Measurements from ENCODE around the gene NMUR1. TPM values are rescaled to one million over a fixed set of nuclear protein-coding genes. Genes with fewer than 3 reads are reported as not detected.
A peak's percentile ranks its signal among the peaks of the same experiment; 100 is the strongest.
"Not testable (repeated sequence)": the region's sequence is repeated elsewhere in the genome, so short reads cannot be mapped to it uniquely, and the experiment has no call there.

Gene NMUR1
- total and polyA plus RNA-seq, 11 donors: 0.10 to 0.71 (median 0.35) TPM; not detected in 2

DNA sequence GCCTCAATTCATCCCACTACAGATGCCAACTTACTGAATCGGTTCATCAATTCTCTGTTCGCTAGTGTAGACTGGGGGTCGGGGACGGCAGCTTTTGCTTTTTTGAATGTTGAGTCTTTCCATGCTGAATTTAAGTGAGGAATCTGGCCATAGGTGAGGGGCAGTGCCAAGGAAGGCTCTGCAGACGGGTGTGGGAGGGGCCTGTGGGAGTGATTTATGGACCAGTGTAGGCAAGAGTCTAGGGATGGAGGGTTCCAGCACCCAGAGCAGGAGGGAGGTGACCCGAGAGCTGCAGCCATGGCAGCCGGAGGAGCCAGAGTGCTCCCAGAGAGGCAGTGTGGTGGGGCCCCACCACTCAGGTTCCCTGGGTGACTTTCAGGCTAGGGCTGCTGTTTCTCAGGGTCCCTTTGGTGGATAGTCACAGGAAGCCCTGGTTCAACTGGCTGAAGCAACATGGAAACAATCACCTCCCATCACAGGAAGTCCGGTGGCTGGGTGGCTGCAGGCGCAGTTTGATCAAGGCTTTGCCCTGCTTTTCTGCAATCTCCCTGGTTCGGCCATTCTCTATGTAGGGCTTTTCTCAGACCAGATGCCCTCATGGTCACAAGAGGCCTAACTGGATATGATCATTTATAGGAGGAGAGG is 45.5 kb upstream of the NMUR1 start:
- intact Hi-C loops (cut with DNase I): no loop called here
- ATAC-seq (no peak), DNase-seq (peak in 1 of 5 donors; percentile 18)
- Histone ChIP-seq H3K27me3 (no peaks in the 10 kb centered on the region), H3K4me3 (no peak overlapping the region), H3K27ac (no peak overlapping the region), H3K4me1 (no peaks in the 10 kb centered on the region), H3K36me3 (no peaks in the 10 kb centered on the region), H3K9me3 (no peaks in the 10 kb centered on the region)
- TF ChIP-seq POLR2A (IDR thresholded peaks at IDR 0.05) (no peak), CTCF (IDR thresholded peaks at IDR 0.05) (no peak)
- 95 to 98% (median 97%) methylated on average over 10 of the region's 10 CpGs for WGBS, 4 donors

DNA sequence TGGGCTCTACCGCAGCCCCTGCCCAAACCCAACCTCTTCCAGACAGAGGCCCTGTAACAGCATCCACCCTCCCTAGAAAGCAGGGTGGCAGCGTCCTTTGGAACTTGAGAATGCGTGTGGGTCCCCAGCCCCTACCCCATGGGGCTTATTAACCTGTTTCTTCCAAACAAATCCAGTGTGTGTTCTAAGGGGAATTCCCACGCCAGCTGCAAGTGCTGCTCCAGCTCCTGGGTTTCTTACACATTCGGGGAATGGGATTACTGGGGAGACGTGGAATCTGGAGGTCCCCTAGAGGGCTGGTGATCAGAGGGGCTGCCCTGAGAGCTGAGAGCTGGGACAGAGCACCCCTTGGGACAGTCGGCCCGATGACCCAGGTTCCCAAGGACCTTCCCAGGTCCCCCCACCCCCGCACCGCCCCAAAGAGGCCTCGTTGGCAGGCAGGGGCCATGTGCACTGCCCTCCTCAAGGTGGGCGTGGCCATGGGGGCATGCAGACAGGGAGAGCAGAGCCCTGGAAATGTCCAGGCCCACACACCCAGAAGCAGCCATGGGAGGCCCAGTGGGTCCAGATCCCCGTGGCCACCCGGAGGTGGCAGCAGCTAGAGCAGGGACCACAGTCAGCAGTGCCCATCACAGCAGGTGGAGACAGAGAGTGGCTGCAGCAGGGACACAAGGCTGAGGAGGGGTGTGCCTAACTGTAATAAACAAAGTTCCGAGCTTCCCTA is 43.6 kb upstream of the NMUR1 start:
- 82 to 89% (median 86%) methylated on average over 13 to 15 of the region's 15 CpGs for WGBS, 4 donors
- TF ChIP-seq POLR2A (IDR thresholded peaks at IDR 0.05) (no peak), CTCF (IDR thresholded peaks at IDR 0.05) (no peak)
- H3K4me3 ChIP-seq: no peak overlapping the region
- H3K9me3 ChIP-seq: no peaks in the 10 kb centered on the region
- ATAC-seq (no peak), DNase-seq (peak in 1 of 5 donors; percentile 46)
- intact Hi-C loops (cut with DNase I): no loop called here
- no peaks in the 10 kb centered on the region for H3K36me3 ChIP-seq
- H3K4me1 ChIP-seq: no peaks in the 10 kb centered on the region
- H3K27ac ChIP-seq: no peak overlapping the region
- no peaks in the 10 kb centered on the region for H3K27me3 ChIP-seq

DNA sequence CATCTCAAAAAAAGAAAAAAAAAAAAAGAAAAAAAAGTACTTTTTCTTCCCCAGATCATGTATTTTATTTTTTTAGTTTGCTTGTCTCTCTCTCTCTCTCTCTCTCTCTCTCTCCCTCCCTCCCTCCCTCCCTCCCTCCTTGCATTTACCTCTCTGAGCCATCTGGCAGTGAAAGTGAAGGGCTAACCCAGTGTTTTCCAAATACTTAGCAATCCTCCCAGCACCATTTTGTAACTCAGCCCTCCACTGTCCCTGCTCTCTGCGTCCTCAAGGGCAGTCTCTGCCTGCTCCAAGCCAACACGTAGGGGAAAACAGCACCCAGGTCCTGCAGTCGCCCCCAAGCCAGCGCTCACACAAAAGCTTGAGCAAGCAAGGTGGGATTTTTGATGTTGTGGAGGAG is 42.9 kb upstream of the NMUR1 start:
- H3K27ac ChIP-seq: no peak overlapping the region
- H3K4me3 ChIP-seq: no peak overlapping the region
- no peaks in the 10 kb centered on the region for H3K36me3 ChIP-seq
- H3K27me3 ChIP-seq: no peaks in the 10 kb centered on the region
- TF ChIP-seq CTCF (IDR thresholded peaks at IDR 0.05) (no peak), POLR2A (IDR thresholded peaks at IDR 0.05) (no peak)
- WGBS, 4 donors: 62 to 92% (median 80%) methylated on average over 4 of the region's 4 CpGs
- H3K9me3 ChIP-seq: no peaks in the 10 kb centered on the region
- DNase-seq (no peak), ATAC-seq (no peak)
- intact Hi-C loops (cut with DNase I): no loop called here
- H3K4me1 ChIP-seq: no peaks in the 10 kb centered on the region

DNA sequence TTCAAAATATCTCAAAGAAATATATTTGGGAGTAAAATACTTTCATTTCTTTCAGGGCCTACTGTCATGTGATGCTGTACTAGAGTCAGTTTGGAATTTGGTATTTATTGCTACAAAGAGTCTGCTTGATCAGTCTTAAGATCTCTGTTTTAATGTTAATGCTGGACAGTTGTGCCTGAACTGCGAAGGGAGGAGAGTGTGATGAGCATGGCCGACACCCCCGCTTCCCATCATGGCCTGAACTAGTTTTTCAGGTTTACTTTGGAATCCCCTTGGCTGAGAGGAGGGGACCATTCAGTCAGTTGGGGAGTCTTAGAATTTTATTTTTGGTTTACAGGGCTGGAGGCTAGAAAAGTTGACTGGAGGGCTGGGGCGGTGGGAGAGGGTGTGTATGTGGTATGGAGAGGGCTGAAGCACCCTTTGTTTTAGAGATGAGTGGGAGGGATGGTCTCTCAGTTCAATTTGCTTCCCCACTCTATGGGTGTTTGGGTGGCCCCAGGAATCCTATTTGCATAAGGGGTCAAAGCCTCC is 41.5 kb upstream of the NMUR1 start:
- H3K27me3 ChIP-seq: no peaks in the 10 kb centered on the region
- no peaks in the 10 kb centered on the region for H3K9me3 ChIP-seq
- H3K36me3 ChIP-seq: no peaks in the 10 kb centered on the region
- WGBS, 4 donors: 78 to 89% (median 82%) methylated on average over 4 of the region's 4 CpGs
- no peak overlapping the region for H3K4me3 ChIP-seq
- ATAC-seq (no peak), DNase-seq (no peak)
- no peak for TF ChIP-seq CTCF (IDR thresholded peaks at IDR 0.05)
- no peak for TF ChIP-seq POLR2A (IDR thresholded peaks at IDR 0.05)
- no peak overlapping the region for H3K27ac ChIP-seq
- intact Hi-C loops (cut with DNase I): no loop called here
- no peaks in the 10 kb centered on the region for H3K4me1 ChIP-seq

DNA sequence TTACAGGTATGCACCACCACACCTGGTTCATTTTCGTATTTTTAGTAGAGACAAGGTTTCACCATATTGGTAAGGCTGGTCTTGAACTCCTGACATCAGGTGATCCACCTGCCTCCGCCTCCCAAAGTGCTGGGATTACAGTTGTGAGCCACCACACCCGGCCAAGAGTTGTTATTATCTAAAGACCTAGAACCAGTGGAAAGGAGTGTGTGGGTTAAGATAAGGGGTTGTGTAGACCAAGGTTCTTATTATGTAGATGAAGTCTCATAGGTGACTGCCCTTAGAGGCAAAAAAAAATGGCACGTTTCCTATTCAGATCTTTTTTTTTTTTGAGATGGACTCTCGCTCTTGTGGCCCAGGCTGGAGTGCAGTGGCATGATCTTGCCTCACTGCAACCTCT is 40.7 kb upstream of the NMUR1 start:
- DNase-seq; H3K27ac ChIP-seq; H3K4me3 ChIP-seq; H3K27me3 ChIP-seq; ATAC-seq; H3K36me3 ChIP-seq; H3K9me3 ChIP-seq; intact Hi-C loops (cut with DNase I); H3K4me1 ChIP-seq: not testable (repeated sequence)
- WGBS, 4 donors: 87 to 95% (median 90%) methylated on average over 5 of the region's 5 CpGs
